GF-D8 (cell line): Measurements from ENCODE around the gene PRUNE2.
"Not testable (repeated sequence)": the region's sequence is repeated elsewhere in the genome, so short reads cannot be mapped to it uniquely, and the experiment has no call there.

ENCODE experiments used
- DNase-seq: peaks from one replicate; lab custom pipeline; 2025; lab: John Stamatoyannopoulos, UW

Gene PRUNE2

GRCh38 chr9:76798527-76798926 lies 107.4 kb downstream of the PRUNE2 start:
- no peak for DNase-seq

GRCh38 chr9:76796296-76796695 lies 109.6 kb downstream of the PRUNE2 start:
- no peak for DNase-seq

GRCh38 chr9:76793784-76794431 lies 112.0 kb downstream of the PRUNE2 start:
- no peak for DNase-seq

GRCh38 chr9:76789840-76790239 lies 116.1 kb downstream of the PRUNE2 start:
- no peak for DNase-seq

- DNase-seq = no peak
These were observed 118.2 kb downstream of the PRUNE2 start for GRCh38 chr9:76787677-76788076.

GRCh38 chr9:76785501-76785900 lies 120.4 kb downstream of the PRUNE2 start:
- DNase-seq = no peak

GRCh38 chr9:76784881-76785280 lies 121.0 kb downstream of the PRUNE2 start:
- no peak for DNase-seq

- no peak for DNase-seq
These were observed 133.0 kb downstream of the PRUNE2 start for GRCh38 chr9:76772686-76773445.

- DNase-seq = no peak
These were observed 139.8 kb downstream of the PRUNE2 start for GRCh38 chr9:76766126-76766525.

GRCh38 chr9:76764138-76764537 lies 141.8 kb downstream of the PRUNE2 start, which contains the start of gene PCA3:
TSS of gene PCA3 (plus strand) at chr9:76764438.
- no peak for DNase-seq

- DNase-seq = no peak
These were observed 144.5 kb downstream of the PRUNE2 start for GRCh38 chr9:76761448-76761847.

- DNase-seq = no peak
These were observed 146.2 kb downstream of the PRUNE2 start for GRCh38 chr9:76759732-76760131.

- DNase-seq = no peak
These were observed 147.4 kb downstream of the PRUNE2 start for GRCh38 chr9:76758476-76758875.

GRCh38 chr9:76756941-76757673 lies 148.8 kb downstream of the PRUNE2 start:
- no peak for DNase-seq

- no peak for DNase-seq
These were observed 149.7 kb downstream of the PRUNE2 start for GRCh38 chr9:76756268-76756640.

- DNase-seq = no peak
These were observed 154.9 kb downstream of the PRUNE2 start for GRCh38 chr9:76751001-76751400.

- DNase-seq = no peak
These were observed 161.6 kb downstream of the PRUNE2 start for GRCh38 chr9:76744336-76744735.

- no peak for DNase-seq
These were observed 162.0 kb downstream of the PRUNE2 start for GRCh38 chr9:76743931-76744330.

- not testable (repeated sequence) for DNase-seq
These were observed 163.0 kb downstream of the PRUNE2 start for GRCh38 chr9:76742890-76743289.

- DNase-seq = no peak
These were observed 164.4 kb downstream of the PRUNE2 start for GRCh38 chr9:76741524-76741923.

- DNase-seq = no peak
These were observed 167.5 kb downstream of the PRUNE2 start for GRCh38 chr9:76738402-76738801.

GRCh38 chr9:76737154-76737902 lies 168.6 kb downstream of the PRUNE2 start:
- no peak for DNase-seq
